HG02884 (cell line): Measurements from ENCODE around the gene SLC35C1.
"Not testable (repeated sequence)": the region's sequence is repeated elsewhere in the genome, so short reads cannot be mapped to it uniquely, and the experiment has no call there.

Experiments used
- ATAC-seq: cut with Tn5 transposase; IDR thresholded peaks from one replicate; pipeline ENCODE4 v1.9.1; 2021; ENCODE audit warnings: mild to moderate bottlenecking, moderate library complexity; ENCODE audit not compliant: unreplicated experiment

SLC35C1 gene

GRCh38 chr11:45786272-45786671 is 18.7 kb upstream of the SLC35C1 start:
- no peak for ATAC-seq

GRCh38 chr11:45788887-45789286 is 16.1 kb upstream of the SLC35C1 start:
- no peak for ATAC-seq

GRCh38 chr11:45791524-45791923 is 13.4 kb upstream of the SLC35C1 start:
- no peak for ATAC-seq

- no peak for ATAC-seq
These were observed 10.8 kb upstream of the SLC35C1 start for GRCh38 chr11:45794169-45794568.

- no peak for ATAC-seq
These were observed 9.6 kb upstream of the SLC35C1 start for GRCh38 chr11:45795379-45795778.

DNA sequence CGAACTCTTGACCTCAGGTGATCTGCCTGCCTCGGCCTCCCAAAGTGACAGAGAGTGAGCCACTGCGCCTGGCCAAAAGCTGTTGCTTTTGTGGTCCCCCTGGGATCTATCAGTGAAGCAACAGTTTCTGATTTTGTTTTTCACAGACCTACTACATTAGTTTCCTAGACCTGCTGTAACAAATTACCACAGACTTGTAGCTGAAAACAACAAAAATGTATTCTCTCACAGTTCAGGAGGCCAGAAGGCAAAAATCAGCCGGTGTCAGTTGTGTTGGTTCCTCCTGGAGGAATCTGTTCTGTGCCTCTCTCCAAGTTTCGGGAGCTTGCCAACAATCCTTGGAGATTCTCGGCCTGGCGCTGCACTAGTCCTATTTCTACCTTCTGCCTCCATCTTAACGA is 8.5 kb upstream of the SLC35C1 start:
- ATAC-seq = no peak

DNA sequence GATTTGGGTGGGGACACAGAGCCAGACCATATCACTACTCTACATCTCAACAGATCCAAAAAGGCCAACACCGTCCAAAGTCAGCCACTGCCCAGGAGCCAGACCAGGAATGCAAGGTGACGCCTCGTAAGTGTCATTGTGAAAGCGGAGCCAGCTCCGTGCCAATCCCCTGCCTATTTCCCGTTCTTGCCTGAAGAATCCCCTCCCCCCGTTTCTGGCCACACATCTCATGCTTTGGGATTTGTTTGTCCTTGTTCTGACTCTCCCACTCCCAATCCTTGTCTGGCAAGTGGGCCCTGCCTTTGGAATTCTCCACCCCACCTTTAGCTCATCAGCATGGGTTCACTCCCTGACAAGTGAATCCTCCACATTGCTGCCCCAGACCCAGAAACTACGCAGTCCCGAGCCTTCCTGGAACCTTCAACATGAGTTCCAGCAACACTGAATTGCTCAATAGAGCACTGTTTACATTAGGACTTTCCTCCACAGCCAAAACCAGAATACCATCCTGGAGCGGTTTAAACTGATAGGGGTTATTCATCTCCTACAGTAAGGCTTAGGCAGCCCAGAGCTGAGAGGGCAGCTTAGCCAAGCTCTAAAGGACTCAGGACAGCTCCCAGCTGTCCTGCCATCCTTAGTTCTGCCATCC is 6.0 kb upstream of the SLC35C1 start:
- ATAC-seq = no peak

GRCh38 chr11:45799562-45799961 is 5.4 kb upstream of the SLC35C1 start:
- ATAC-seq = no peak

GRCh38 chr11:45800261-45800660 is 4.7 kb upstream of the SLC35C1 start:
- no peak for ATAC-seq

- ATAC-seq = no peak
These were observed 3.1 kb upstream of the SLC35C1 start for GRCh38 chr11:45801723-45802315.

GRCh38 chr11:45802531-45803317 is 2.2 kb upstream of the SLC35C1 start:
- no peak for ATAC-seq

DNA sequence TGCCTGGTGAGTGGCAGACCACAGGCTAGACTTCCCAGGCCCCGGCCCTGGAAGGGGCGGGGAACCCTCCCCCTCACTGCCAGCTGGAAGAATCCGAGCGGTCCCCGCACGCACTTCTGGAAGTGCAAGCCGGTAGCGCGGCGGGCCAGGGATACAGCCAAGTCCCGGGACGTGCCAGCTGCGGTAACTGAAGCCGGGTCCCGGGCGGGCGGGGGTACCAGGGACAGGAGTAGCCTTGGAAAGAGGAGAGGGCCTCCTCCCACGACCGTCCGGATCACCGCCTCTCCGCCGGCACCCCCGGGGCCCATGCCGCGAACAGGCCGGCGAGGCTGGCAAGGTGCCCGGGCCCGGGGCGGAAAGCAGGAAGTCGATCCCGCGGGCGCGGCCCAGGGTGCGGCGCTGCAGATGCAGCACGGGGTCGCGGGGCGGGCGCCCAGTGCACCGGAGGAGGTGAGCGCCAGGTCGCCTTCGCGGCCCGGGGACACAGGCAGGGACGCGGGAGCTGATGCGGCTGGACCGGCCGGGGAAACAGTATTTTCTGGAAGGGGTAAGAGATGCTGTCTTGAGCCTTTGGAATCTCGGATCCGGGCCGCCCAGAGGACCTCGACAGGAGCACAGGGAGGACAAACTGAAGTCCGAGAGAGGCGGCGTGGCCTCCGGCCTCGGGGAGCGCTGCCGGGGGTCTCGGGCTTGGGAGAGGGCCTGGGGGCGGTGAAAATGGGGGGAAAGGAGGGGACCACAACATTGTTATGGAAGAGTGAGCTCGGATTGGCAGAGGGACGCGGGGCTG is 783 bp upstream of the SLC35C1 start:
- ATAC-seq = no peak

DNA sequence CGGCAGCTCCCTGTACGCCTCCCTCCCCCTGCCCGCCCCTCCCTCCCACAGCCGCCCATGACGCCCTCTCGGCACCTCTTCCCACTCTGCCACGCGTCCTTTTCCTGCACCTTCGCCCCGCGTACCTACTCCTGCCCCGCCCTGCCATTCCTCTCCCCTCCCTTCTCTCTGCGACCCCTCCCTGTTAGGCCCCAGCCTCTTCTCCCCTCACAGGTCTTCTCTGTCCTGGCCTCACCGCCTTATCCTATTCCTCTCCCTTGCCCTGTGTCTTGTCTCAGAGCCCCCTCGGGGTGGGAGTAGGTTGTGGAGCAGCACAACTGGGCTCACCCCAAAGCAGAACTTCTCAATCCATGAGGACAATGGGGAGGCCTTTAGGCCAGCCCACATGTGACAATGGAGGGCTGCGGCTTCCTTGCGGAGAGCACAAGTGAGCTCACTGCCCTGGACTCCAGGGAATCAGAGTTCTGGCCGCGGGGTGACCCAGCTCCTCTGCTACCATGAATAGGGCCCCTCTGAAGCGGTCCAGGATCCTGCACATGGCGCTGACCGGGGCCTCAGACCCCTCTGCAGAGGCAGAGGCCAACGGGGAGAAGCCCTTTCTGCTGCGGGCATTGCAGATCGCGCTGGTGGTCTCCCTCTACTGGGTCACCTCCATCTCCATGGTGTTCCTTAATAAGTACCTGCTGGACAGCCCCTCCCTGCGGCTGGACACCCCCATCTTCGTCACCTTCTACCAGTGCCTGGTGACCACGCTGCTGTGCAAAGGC is 539 bp downstream of the SLC35C1 start:
- ATAC-seq = peak; percentile 26

- ATAC-seq = no peak
These were observed 1.4 kb downstream of the SLC35C1 start for GRCh38 chr11:45806072-45806933.

- no peak for ATAC-seq
These were observed 2.2 kb downstream of the SLC35C1 start for GRCh38 chr11:45806937-45807791.

GRCh38 chr11:45807792-45808238 is 2.9 kb downstream of the SLC35C1 start:
- ATAC-seq = no peak

- ATAC-seq = not testable (repeated sequence)
These were observed 3.5 kb downstream of the SLC35C1 start for GRCh38 chr11:45808427-45808826.
